ENCODE measurements around the gene KIAA1217.

The KIAA1217 gene

GRCh38 chr10:24561453-24561852 lies 352.5 kb downstream of the KIAA1217 start:
- DNase-seq: no peak

GRCh38 chr10:24568042-24568441 lies 359.1 kb downstream of the KIAA1217 start:
- no peak for DNase-seq

- DNase-seq: no peak
Observed at GRCh38 chr10:24569330-24569796, 360.4 kb downstream of the KIAA1217 start.

- DNase-seq: no peak
Observed at GRCh38 chr10:24569828-24570657, 361.1 kb downstream of the KIAA1217 start.

DNA sequence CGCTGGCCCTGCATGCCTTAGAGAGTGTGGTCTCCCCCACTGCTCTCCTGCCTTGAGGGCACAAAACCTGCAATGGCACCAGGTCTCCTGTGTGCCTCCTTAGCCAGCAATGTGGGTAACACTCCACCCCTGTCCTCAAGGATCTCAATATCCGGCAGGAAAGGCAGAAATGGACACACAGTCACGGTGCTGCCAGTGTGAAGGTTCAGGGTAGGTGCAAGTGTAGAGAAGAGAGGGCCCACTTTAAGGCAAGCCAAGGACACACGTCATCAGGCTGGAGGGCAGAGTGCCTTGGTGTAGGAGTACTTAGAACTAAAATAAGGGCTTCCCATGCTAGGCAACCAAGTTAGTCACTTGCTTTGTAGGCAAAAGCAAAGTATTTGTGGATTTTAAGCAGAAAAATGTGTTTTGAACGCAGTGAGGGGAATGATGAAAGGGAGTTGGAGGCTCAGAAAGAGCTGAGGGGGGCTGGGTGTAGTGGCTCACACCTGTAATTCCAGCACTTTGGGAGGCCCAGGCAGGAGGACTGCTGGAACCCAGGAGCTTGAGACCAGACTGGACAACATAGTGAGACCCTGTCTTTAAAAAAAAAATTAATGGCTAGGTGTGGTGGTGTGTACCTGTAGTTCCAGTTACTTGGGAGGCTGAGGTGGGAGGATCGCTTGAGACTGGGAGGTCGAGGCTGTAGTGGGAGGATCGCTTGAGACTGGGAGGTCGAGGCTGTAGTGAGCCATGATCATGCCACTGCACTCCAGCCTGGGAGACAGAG lies 361.9 kb downstream of the KIAA1217 start:
- no peak for DNase-seq

- DNase-seq: no peak
Observed at GRCh38 chr10:24571870-24572450, 363.0 kb downstream of the KIAA1217 start.

- no peak for DNase-seq
Observed at GRCh38 chr10:24574161-24574560, 365.2 kb downstream of the KIAA1217 start.

- DNase-seq: no peak
Observed at GRCh38 chr10:24574578-24575155, 365.7 kb downstream of the KIAA1217 start.

- no peak for DNase-seq
Observed at GRCh38 chr10:24575481-24576002, 366.6 kb downstream of the KIAA1217 start.

- no peak for DNase-seq
Observed at GRCh38 chr10:24579448-24579847, 370.5 kb downstream of the KIAA1217 start.

DNA sequence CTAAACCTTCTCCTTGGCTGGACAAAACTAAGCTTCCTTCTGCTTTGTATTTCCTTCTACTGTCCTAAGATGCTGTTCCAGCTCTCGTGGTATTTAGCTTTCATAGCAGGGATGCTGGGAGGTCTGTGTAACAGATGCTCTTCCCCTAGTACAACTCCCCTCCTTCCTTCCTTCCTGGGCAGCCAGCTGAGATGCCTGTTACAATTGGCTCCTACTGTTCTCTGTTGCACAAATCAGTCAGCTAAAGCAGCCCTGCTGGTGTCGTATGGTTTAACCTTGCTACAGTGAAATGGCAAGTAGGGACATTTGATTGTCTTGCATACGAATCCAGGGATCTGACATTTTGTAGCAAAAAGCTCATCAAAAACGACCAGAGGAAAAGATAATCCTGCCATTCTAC lies 371.0 kb downstream of the KIAA1217 start:
- peak; percentile 36 to 37 for DNase-seq

GRCh38 chr10:24589265-24589664 lies 380.3 kb downstream of the KIAA1217 start:
- DNase-seq: no peak

DNA sequence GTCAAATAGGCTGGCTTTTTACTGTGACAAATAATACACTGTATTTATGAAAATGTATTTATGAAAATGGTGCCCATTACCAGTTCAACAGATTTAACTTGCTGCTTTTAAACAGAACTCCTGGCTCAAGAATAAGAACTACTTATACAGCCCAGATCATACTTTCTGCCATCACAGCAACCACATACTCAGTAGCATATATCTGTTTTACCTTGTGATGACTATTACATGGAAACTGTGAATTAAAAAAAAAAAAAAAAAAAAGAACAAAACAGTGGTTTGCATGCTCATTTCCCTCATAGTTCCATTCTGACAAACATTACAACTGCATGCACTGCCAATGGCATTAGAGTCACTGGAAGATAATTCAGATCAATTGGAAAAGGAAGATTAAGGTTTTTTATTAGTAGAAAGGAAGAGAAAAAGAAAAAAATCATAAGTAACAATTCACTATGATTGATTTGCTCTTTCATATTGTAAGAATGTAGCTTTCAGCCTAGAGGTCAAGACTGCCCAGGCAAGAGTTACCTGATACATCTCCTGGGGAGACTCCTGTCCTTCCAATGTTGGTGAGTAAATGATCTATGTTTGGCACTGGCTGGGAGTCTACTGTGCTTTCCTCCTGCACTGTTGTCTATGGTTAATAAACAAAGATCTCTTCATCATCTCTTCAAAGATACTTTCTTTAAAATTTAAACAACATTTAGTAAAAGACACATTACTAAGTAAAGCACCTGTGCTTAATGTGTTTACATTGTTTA lies 381.9 kb downstream of the KIAA1217 start:
- DNase-seq: no peak

DNA sequence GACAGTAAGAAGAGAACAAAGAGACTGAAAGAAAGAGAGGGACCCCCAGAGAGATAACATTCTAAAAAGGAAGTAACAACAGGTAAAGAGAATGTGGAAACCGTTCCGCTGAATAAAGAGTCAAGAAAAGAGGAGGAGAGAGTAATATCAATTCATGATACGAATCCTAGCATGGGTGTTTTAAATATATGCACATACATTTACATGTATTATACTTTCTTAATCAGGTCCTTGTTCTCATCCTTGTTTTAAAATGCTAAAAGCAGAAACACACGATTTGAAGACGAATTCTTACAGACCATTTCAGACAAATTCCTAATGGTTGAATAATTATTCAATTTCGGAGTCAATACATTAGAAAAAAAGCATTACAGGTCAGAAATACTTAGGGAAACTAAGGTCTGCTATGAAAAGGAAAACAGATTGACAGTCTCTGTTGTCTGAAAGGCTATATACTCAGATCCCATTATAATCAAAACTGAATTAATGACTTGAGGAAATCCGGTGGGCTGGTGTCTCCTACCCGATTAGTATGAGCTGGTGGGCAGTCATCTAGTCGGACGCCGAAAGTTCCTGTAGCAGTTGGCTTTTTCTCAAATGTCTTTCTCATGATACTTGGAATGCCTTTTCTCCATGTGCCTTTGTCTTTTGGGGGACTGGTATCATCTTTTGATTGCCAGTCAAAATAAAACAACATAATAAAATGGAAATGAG lies 387.4 kb downstream of the KIAA1217 start:
- no peak for DNase-seq

DNA sequence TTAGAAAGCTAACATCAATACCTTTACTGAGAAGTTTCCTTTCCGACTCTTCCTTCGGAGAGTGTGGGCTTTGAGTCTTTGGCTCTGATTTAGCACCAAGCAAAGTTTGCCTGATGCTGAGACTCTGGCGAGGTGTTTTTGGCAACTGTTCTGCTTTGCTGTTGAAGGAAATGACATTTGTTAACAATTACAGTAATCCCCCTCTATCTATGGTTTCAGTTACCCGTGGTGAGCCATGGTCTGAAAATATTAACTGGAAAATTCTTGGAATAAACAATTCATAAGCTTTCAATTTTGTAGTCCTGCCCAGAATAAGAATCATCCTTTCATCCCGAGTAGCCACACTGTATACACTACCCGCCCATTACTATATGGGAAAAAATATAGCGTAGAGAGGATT lies 388.5 kb downstream of the KIAA1217 start:
- DNase-seq: no peak
